Endothelial cell of umbilical vein (primary cell): Measurements from ENCODE around the gene EIF3B. TPM values are rescaled to one million over a fixed set of nuclear protein-coding genes. Genes with fewer than 3 reads are reported as not detected.

ENCODE experiments used
- BruUV-seq: library from RNA; stranded (reverse); fragments of 400-500 nt; replicated peaks from 2 replicates; lab custom pipeline; 2021; lab: Mats Ljungman, UMichigan
- CTCF ChIA-PET: fragments of 300-600, 350-600 bp; sonication (Branson Sonifier 250); formaldehyde crosslinking; loops from one replicate; lab custom pipeline; 2021; ENCODE audit warnings: antibody characterized with exemption, inconsistent platforms; lab: Charles Lee
- POLR2A ChIA-PET: fragments of 300-600, 350-600 bp; sonication (Branson Sonifier 250); formaldehyde crosslinking; loops from one replicate; lab custom pipeline; 2021; ENCODE audit warnings: antibody characterized with exemption, inconsistent platforms; lab: Charles Lee
- DNase-seq: peaks from one replicate; pipeline ENCODE4 v3.0.0-alpha.2; 2011; ENCODE audit warnings: low read depth, low spot score
- FAIRE-seq: peaks from 2 replicates; lab custom pipeline; 2011; peaks lifted over from hg19 to GRCh38; lab: Jason Lieb, UNC
- H2AFZ ChIP-seq: 2 replicates; pipeline ENCODE4 v1.6.0; 2012; ENCODE audit warnings: low read depth, low read length, control low read depth, inconsistent platforms
- H3K27ac ChIP-seq: 2 replicates; pipeline ENCODE4 v1.5.1; 2011; ENCODE audit warnings: low read depth, mild to moderate bottlenecking, control low read depth, low read length, moderate library complexity; ENCODE audit not compliant: insufficient read depth
- H3K27me3 ChIP-seq, 2 experiments: 2 replicates each; pipeline versions ENCODE4 v1.6.0 to v1.6.1; 2011; ENCODE audit warnings: low read length in 2 of 2, mixed read lengths in 1 of 2; ENCODE audit not compliant: control insufficient read depth in 2 of 2, insufficient read depth in 2 of 2
- H3K36me3 ChIP-seq, 2 experiments: 2 replicates in 1 of 2; 3 replicates in 1 of 2; pipeline ENCODE4 v1.5.1; 2011; ENCODE audit warnings: low read length in 2 of 2, mild to moderate bottlenecking in 1 of 2, moderate library complexity in 1 of 2; ENCODE audit not compliant: control insufficient read depth in 2 of 2, insufficient read depth in 2 of 2; ENCODE audit errors: extremely low read depth in 1 of 2
- H3K4me1 ChIP-seq: 3 replicates; pipeline ENCODE4 v1.5.1; 2011; ENCODE audit warnings: mild to moderate bottlenecking, low read length; ENCODE audit not compliant: control insufficient read depth, insufficient read depth; ENCODE audit errors: extremely low read depth
- H3K4me2 ChIP-seq: 2 replicates; pipeline ENCODE4 v1.6.1; 2011; ENCODE audit warnings: low read length, control low read depth, mixed read lengths; ENCODE audit not compliant: insufficient read depth
- H3K4me3 ChIP-seq, 3 experiments: fragments of 200-600 bp in 1 of 3; sonication (generic), shearing (Covaris generic) in 1 of 3; replicated peaks in 1 of 3; 2 replicates each; pipeline ENCODE4 v1.5.1; 2011 to 2016; ENCODE audit warnings: control low read depth in 3 of 3, low read length in 3 of 3, mild to moderate bottlenecking in 2 of 3, inconsistent platforms in 1 of 3, low read depth in 1 of 3, moderate library complexity in 1 of 3; ENCODE audit not compliant: insufficient read depth in 1 of 3
- H3K79me2 ChIP-seq: 2 replicates; pipeline ENCODE4 v1.6.0; 2012; ENCODE audit warnings: low read length, inconsistent platforms; ENCODE audit not compliant: control insufficient read depth, insufficient read depth
- H3K9ac ChIP-seq: replicated peaks from 2 replicates; pipeline ENCODE3; 2011; ENCODE audit warnings: low read length, control low read depth; ENCODE audit not compliant: insufficient read depth; ENCODE audit errors: extremely low read depth
- H3K9me1 ChIP-seq: replicated peaks from 3 replicates; pipeline ENCODE4 v1.6.0; 2011; ENCODE audit warnings: mild to moderate bottlenecking, low read length; ENCODE audit not compliant: control insufficient read depth, insufficient read depth; ENCODE audit errors: extremely low read depth
- H3K9me3 ChIP-seq: replicated peaks from 2 replicates; pipeline ENCODE4 v1.5.1; 2012; ENCODE audit warnings: low read length, inconsistent platforms; ENCODE audit not compliant: control insufficient read depth, insufficient read depth
- H4K20me1 ChIP-seq: replicated peaks from 2 replicates; pipeline ENCODE3; 2011; ENCODE audit warnings: mild to moderate bottlenecking, low read length; ENCODE audit not compliant: control insufficient read depth, insufficient read depth; ENCODE audit errors: extremely low read depth
- EZH2 ChIP-seq: IDR thresholded peaks from 2 replicates; pipeline ENCODE4 v1.6.1; 2012; ENCODE audit warnings: borderline replicate concordance, low read depth, mild to moderate bottlenecking, moderate library complexity, low read length, inconsistent platforms; ENCODE audit not compliant: severe bottlenecking
- FOS ChIP-seq: IDR thresholded peaks from 2 replicates; pipeline ENCODE4 v1.6.1; 2011; ENCODE audit warnings: mild to moderate bottlenecking, low read length, moderate library complexity, borderline replicate concordance; ENCODE audit not compliant: insufficient read depth
- GATA2 ChIP-seq: IDR thresholded peaks from 2 replicates; pipeline ENCODE4 v1.7.0; 2011; ENCODE audit warnings: low read depth, mild to moderate bottlenecking, moderate library complexity, mixed read lengths, low read length; ENCODE audit not compliant: insufficient read length, insufficient read depth
- JUN ChIP-seq: IDR thresholded peaks from 2 replicates; pipeline ENCODE4 v1.6.1; 2011; ENCODE audit warnings: borderline replicate concordance, low read depth; ENCODE audit not compliant: insufficient read length, insufficient read depth
- MYC ChIP-seq: IDR thresholded peaks from one replicate; pipeline ENCODE4 v1.6.1; 2011; ENCODE audit warnings: mild to moderate bottlenecking, low read depth, low read length
- POLR2A ChIP-seq: IDR thresholded peaks from 2 replicates; pipeline ENCODE4 v1.6.1; 2012; ENCODE audit warnings: low read depth, mild to moderate bottlenecking, control low read depth, low read length
- POLR2AphosphoS5 ChIP-seq: IDR thresholded peaks from 2 replicates; pipeline ENCODE4 v1.6.1; 2012; ENCODE audit warnings: low read depth, mild to moderate bottlenecking, control low read depth, low read length, moderate library complexity; ENCODE audit not compliant: insufficient read depth
- dilution Hi-C: fragments of 300-500 bp; cut with MboI; formaldehyde crosslinking; loops from one replicate; pipeline ENCODE4 v1.15.0; 2019; ENCODE audit warnings: low sequenced_read_pairs; ENCODE audit not compliant: extremely low pct_ligation_motif_present
- intact Hi-C: fragments of 100-400 bp; cut with micrococcal nuclease; formaldehyde crosslinking; loops from one replicate; pipeline ENCODE4 v1.10.0; 2022
- polyA plus RNA-seq, 4 experiments: library from polyadenylated mRNA; depleted of rRNA in 3 of 4; stranded (reverse) in 3 of 4; unstranded in 1 of 4; fragments of >200 nt; gene quantifications; 2 replicates each; pipeline versions ENCODE4 v1.2.1 to v1.2.3, GENCODE V29; 2011 to 2012; ENCODE audit warnings: missing spikeins in 1 of 4
- total RNA-seq: library from RNA; stranded (reverse); gene quantifications from 2 replicates; pipeline ENCODE4 v1.2.3, GENCODE V29; 2021
- TF ChIP-seq, protein P1 (sequence below), 2 donors: IDR thresholded peaks; 1 replicate in 1 of 2; 2 replicates in 1 of 2; pipeline ENCODE4 v1.5.1; 2011; ENCODE audit warnings: low read length in 2 of 2, mild to moderate bottlenecking in 2 of 2, moderate library complexity in 2 of 2, control low read depth in 1 of 2, inconsistent platforms in 1 of 2, low read depth in 1 of 2; ENCODE audit not compliant: insufficient read depth in 1 of 2; ENCODE audit errors: extremely low read depth in 1 of 2
- TF ChIP-seq, protein P2 (sequence below): IDR thresholded peaks from 2 replicates; pipeline ENCODE4 v1.6.1; 2011; ENCODE audit not compliant: insufficient read depth, insufficient read length

Gene EIF3B
- total and polyA plus RNA-seq, 2 donors (not counting 3 experiments of a cell fraction or from before 2014, with no cell fraction given), result 104 to 207 TPM

DNA sequence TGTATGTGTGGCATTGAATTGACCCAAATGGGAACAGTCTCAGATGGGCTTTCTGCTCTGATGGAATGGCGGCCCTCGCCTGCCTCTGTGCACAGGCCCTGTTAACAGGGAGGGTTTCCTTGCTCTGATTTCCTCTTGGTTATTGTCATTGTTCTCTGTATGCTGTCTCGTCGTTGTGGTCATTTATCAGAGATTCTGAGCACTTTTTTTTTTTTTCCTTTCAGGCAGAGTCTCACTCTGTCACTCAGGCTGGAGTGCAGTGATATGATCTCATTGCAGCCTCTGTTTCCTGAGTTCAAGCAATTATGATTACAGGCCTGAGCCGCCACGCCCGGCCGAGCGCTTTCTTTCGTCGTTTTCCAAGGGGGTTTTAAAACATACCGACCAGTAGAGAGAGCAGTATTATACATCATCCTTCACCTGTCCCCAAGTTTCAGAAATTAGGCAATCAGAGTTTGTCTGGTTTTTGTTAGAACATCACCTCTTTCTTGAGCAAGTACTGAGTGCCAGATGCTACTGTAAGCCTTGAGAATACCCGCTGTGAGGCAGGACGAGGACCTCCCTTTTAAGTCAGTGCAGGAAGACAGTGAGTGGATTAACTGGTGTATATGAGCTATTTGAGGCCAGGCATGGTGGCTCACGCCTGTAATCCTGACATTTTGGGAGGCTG, 55.3 kb downstream of the EIF3B start:
- H3K79me2 ChIP-seq, result peaks cover 5% of the 10 kb centered on the region
- no TSS peak for BruUV-seq
- no peaks in the 10 kb centered on the region for H3K9me1 ChIP-seq
- peak overlapping the region; percentile 70 for H3K9ac ChIP-seq
- H3K9me3 ChIP-seq, result no peaks in the 10 kb centered on the region
- no peaks in the 10 kb centered on the region for H3K36me3 ChIP-seq
- DNase-seq (peak; percentile 81), FAIRE-seq (peak; percentile 96)
- H3K4me3 ChIP-seq, result no peak overlapping the region
- ChIA-PET CTCF (interaction anchor here (1.8 kb wide), 1 partner anchor 58 kb away, joined by 5 read pairs; no protein-coding TSS in a partner anchor), POLR2A (interaction anchor here (0.5 kb wide), 1 partner anchor 10 kb away, joined by 3 read pairs; no protein-coding TSS in a partner anchor)
- H3K4me1 ChIP-seq, result peaks cover 45% of the 10 kb centered on the region
- dilution Hi-C loops, result no loop called here
- H3K4me2 ChIP-seq, result peak overlapping the region; percentile 56
- TF ChIP-seq POLR2A (no peak), FOS (peak; percentile 18), MYC (no peak), JUN (peak; percentile 46), GATA2 (peak; percentile 90)
- intact Hi-C loops, result loop anchor here (10.0 kb wide), 1 partner anchor 115 kb away; no protein-coding TSS in a partner anchor
- no peaks in the 10 kb centered on the region for H3K27me3 ChIP-seq
- peak overlapping the region; percentile 53 for H2AFZ ChIP-seq
- no peaks in the 10 kb centered on the region for H4K20me1 ChIP-seq
- H3K27ac ChIP-seq, result peak overlapping the region; percentile 67

DNA sequence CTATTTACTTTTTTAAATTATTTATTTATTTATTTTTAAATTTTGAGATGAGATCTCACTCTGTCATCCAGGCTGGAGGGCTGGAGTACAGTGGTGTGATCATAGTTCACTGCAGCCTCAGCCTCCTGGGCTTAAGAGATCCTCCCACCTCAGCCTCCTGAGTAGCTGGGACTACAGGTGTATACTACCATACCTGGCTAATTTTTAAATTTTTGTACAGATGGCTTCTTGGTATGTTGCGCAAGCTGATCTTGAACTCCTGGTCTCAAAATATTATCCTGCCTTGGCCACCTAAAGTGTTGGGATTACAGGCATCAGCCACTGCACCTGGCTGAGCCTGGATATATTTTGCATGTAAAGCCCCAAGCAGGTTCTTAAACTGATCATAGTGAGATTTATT, 56.4 kb downstream of the EIF3B start:
- FAIRE-seq (no peak), DNase-seq (no peak)
- no peak overlapping the region for H2AFZ ChIP-seq
- peaks cover 45% of the 10 kb centered on the region for H3K4me1 ChIP-seq
- dilution Hi-C loops, result no loop called here
- H3K79me2 ChIP-seq, result peaks cover 2% of the 10 kb centered on the region
- CTCF ChIA-PET, result interaction anchor here (2.7 kb wide), 1 partner anchor 58 kb away, joined by 20 read pairs; no protein-coding TSS in a partner anchor
- H3K4me3 ChIP-seq, result no peak overlapping the region
- no peak overlapping the region for H3K9ac ChIP-seq
- no peak overlapping the region for H3K27ac ChIP-seq
- POLR2A ChIA-PET, result no interaction called here
- H3K4me2 ChIP-seq, result no peak overlapping the region
- H4K20me1 ChIP-seq, result no peaks in the 10 kb centered on the region
- no peaks in the 10 kb centered on the region for H3K9me3 ChIP-seq
- no peaks in the 10 kb centered on the region for H3K9me1 ChIP-seq
- BruUV-seq, result no TSS peak
- TF ChIP-seq, protein P1, sequence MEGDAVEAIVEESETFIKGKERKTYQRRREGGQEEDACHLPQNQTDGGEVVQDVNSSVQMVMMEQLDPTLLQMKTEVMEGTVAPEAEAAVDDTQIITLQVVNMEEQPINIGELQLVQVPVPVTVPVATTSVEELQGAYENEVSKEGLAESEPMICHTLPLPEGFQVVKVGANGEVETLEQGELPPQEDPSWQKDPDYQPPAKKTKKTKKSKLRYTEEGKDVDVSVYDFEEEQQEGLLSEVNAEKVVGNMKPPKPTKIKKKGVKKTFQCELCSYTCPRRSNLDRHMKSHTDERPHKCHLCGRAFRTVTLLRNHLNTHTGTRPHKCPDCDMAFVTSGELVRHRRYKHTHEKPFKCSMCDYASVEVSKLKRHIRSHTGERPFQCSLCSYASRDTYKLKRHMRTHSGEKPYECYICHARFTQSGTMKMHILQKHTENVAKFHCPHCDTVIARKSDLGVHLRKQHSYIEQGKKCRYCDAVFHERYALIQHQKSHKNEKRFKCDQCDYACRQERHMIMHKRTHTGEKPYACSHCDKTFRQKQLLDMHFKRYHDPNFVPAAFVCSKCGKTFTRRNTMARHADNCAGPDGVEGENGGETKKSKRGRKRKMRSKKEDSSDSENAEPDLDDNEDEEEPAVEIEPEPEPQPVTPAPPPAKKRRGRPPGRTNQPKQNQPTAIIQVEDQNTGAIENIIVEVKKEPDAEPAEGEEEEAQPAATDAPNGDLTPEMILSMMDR (IDR thresholded peaks at IDR 0.05; ENCODE audit: extremely low read depth in 1 of 2, insufficient read depth in 1 of 2, low read depth in 1 of 2, low read length in 2 of 2), result no peak
- TF ChIP-seq GATA2 (no peak), MYC (no peak), FOS (no peak), POLR2A (no peak), EZH2 (no peak), JUN (no peak), POLR2AphosphoS5 (no peak)
- TF ChIP-seq, protein P2, sequence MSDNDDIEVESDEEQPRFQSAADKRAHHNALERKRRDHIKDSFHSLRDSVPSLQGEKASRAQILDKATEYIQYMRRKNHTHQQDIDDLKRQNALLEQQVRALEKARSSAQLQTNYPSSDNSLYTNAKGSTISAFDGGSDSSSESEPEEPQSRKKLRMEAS, result no peak
- no peaks in the 10 kb centered on the region for H3K36me3 ChIP-seq
- H3K27me3 ChIP-seq, result no peaks in the 10 kb centered on the region
- intact Hi-C loops, result no loop called here
